IPS-11a (cell line): ENCODE measurements around the gene RETREG2.

Experiments used
- H3K4me3 ChIP-seq: one replicate; pipeline ENCODE4 v1.5.1; 2013; ENCODE audit warnings: low read depth, low read length, control low read depth

RETREG2 gene

DNA sequence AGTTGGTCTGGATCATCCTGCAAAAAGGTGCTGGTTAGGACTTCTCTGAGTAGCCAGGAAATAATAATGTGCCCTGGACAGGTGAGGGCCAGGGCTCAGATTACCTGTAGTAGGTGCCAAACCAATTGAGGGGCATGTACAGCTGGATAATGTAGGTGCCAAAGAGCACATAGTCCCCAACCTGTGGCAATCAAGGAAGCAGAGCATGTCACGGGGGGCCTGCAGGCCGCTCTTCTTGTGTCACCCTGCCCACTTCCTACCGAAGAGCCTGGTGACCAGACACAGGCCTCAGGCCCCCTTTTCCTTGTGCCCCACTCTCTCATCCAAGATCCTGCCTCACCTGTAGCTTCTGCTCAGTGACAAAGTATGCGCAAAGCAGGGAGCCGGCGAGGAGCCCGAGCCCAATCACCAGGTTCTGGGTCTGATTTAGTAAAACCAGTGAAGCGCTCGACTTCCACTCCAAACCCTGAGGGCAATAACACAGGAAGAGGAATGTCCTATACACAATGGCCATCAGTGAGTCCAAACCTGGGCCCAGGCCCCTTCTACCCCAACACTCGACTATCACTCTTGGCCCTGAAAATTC, 35.5 kb downstream of the RETREG2 start:
- no peak overlapping the region for H3K4me3 ChIP-seq

GRCh38 chr2:219214141-219214540, 36.1 kb downstream of the RETREG2 start:
- H3K4me3 ChIP-seq: no peak overlapping the region

DNA sequence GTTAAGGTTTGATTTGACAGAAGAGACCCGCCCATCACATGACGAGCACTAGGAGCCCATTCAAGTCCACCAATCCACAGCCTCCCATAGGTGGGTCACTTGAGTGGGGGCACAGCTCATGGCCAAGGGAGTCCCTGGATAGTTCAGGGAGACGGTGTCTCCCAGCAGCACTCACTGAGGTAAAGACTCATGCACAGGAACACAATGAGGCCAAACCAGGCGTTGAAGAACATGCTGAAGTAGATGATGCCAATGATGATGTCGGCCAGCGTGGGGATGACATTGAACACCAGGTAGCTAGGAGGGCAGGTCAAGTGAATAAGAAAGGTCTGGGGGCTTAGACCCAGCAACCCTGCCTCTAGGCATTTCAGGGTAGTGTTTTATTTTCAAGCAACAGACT, 36.7 kb downstream of the RETREG2 start:
- H3K4me3 ChIP-seq: no peak overlapping the region

DNA sequence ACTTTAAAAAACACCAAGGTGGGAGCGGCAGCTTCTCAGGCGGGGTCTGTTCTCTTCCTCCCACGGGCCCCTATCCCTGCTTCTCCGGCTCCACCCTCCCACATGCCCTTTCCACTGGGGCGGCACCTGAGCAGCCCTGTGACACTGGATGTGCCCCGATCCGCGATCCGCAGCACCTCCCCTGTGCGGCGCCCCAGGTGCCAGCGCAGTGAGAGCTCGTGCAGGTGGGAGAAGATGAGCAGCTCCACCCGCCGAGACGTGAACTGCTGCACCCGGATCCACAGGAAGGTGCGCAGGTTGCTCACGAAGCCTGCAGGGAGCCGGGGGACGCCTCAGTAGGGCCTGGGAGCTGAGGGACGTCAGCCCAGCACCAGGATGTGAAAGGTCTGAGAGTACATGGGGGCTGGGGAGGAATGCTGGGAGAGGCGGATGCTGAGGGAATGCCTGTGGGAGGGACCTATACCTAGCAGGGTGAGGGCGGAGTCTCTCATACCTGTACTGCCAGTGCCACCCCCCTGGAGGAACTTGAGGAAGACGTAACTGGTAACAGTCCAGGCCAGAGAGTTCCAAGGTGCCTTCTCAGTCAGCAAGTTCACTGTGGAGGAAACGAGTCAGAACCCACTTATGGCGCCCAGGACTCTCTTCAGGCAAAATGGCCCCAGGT, 37.9 kb downstream of the RETREG2 start:
- no peak overlapping the region for H3K4me3 ChIP-seq

DNA sequence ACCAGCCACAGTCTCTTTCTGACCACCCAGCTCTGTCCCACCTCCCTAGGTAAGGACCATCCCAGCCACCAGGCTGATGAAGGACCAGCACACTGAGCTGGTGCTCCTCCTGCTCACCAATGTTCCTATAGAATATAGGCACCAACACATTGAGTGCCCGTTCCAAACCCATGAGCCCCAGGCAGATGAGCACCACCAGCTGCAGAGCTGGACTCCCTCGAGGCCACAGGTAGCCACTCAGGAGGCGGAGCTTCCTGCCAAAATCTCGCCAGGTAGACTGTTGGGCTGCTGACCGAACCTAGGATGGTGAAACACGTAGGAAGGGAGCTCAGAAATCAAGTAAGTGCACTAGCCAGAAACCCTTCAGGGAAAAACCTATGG, 38.5 kb downstream of the RETREG2 start:
- H3K4me3 ChIP-seq: no peak overlapping the region

DNA sequence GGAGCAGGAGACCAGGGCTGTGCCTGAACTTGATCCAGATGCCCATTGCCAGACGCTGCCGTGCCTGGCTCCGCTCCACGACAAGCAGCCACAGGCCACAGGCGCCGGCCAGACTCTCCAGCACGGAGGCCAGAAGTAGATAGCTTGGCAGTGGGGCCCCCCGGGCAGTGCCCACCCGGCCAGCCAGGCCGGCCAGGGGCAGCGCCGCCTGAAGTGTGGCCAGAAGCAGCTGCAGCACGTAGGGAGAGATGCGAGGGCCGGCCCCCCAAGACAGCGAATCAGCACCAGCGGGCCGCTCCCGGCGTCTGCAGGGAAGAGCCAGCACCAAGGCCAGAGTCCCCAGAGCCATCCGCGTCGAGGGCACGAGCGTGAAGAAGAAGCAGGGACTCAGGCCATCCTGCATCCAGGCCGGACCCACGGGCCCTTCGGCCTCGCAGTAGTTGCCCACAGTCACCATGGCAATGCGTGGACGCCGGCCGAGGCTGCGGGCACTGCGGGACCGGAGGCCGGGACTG, 40.2 kb downstream of the RETREG2 start:
- H3K4me3 ChIP-seq: peak overlapping the region; percentile 63

DNA sequence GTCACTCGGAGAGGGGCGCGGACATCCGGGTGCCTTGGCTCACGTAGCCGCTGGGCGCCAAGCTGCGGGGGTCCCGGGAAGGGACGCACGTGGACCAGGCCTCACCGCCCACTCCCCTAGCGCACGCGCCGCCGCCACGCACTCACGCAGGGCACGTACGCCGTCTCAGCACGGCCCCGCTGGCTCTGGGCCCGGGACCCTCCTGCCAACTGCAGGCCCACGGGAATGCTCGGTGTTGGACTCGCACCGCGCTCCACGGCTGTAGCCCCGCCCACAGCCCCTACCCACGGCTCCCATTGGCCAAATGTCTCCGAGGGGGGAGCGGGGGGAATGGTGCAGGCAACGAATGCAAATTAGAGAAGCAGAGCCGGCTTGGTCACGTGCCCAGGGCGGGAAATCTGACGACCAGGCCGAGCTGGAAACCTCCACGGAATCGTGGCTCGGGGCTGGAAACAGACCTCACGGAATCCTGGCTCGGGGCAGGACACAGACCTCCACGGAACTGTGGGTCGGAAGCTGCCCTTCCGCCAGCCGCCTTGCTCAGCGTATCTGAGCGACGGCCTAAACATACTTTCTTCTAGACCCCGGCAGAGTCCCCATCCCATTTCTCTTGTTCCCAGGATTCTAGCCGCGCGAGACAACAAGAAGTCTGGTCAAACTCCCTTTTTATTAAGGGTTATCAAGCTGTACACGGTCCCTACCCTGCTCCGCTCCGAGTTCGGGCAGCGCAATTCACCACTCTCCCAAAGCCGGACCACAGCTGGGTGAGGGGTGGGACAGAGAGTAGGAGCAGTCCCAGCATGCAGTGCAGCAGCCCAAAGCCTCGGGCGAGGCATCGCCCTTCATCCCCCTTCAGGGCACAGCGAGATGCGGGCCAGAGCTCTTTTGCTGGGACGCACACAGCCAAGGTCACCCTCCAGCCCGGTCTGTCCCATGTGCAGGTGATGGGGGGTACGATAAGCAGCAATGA, 40.9 kb downstream of the RETREG2 start, which contains the start of gene ABCB6:
Gene ABCB6, minus strand, starts transcription at position 227 of the 970 bp plus-strand sequence. CDS start 285 bp downstream, outside the sequence.
- H3K4me3 ChIP-seq: peak within 1 kb of the TSS; percentile 63

DNA sequence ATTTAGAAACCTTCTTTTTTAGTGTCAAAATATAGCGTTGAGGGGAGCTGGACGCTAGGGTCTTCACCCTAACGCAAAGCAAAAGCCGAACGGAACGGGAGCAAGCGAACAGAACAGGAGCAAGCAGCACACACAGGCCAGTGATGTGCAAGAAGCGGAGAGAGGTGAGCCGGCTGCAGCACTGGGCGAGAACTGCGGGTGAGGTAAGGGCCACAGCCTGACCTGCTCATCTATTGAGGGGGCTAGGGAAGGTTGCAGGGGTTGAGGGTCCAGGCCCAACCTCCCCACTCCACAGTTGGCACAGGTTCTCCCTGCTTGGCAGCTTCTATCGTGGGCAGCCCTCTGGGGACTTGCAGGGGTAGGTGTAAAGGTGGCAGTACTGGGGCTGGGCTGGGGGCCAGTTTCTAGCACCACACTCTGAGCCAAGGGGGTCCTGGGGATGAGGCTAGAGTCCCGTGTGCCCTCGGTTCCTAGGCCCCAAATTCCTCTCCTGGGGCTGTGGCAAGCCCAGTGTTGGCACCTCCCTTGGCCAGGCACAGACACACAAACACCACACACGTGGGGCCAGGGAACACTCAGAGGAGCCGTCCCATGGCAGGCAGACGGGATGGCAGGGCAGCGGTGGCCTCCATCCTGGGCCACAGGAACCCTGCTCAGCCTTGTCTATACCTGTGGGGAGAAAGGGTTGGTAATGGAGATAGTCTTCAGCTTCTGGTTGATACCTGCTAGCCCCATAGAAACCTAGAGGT, 41.9 kb downstream of the RETREG2 start:
- no peak overlapping the region for H3K4me3 ChIP-seq

- H3K4me3 ChIP-seq: no peak overlapping the region
Observed at GRCh38 chr2:219220652-219221402, 42.8 kb downstream of the RETREG2 start.

- no peak overlapping the region for H3K4me3 ChIP-seq
Observed at GRCh38 chr2:219221957-219222518, 44.0 kb downstream of the RETREG2 start.

DNA sequence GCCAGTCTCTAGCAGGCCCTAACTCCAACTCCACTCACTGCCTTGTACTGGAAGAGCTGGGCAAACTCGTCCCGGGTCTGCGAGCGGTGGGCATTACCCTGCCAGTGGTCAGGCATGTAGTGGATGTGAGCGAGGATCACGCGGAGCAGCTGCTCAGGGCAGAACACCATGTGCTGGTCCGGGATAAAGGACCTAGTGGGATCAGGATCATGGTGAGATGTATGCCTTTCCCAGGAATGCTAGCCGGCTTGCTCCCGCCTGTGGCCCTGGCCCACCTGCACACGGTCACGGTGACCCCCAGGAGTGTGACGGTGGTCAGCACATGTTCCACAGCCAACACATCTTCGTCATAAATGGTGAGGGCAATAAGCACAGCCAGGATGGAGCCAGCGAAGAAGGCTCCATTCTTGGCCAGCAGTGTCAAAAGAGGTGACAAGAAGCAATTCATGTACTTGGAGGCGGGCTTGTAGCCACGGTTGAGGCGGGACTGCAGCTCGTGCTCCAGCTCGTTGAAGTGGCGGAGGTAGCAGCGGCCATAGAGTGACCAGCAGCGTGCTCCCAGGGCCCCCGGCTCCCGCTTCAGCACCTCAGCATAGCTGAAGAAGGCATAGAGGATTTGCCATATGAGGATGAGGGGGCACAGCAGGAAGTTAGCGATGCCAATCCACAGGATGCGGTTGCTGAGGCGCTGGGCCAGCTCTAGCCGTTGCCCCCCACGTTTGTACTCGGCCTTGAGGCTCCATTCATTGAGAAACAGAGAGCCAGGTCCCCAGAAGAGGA, 45.9 kb downstream of the RETREG2 start:
- H3K4me3 ChIP-seq: no peak overlapping the region

DNA sequence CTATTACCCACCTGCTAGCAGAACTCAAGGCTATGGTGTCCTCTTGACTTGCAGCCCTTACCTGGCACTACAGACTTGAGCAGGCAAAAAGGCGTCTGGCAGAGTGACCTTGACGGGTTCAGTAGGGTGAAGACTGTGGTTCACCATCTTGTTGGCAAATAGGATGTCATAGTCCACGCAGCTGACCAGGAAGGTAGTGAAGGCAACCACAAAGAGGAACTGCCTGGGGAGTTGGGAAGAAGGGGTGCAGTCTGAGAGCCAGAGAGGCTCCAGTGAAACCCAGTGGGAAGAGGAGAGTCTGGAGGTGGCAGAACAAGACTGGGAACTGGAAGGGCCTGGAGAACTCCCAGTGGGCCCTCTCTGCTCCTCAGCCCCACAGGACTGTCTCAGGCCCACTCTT, 47.3 kb downstream of the RETREG2 start:
- no peak overlapping the region for H3K4me3 ChIP-seq

DNA sequence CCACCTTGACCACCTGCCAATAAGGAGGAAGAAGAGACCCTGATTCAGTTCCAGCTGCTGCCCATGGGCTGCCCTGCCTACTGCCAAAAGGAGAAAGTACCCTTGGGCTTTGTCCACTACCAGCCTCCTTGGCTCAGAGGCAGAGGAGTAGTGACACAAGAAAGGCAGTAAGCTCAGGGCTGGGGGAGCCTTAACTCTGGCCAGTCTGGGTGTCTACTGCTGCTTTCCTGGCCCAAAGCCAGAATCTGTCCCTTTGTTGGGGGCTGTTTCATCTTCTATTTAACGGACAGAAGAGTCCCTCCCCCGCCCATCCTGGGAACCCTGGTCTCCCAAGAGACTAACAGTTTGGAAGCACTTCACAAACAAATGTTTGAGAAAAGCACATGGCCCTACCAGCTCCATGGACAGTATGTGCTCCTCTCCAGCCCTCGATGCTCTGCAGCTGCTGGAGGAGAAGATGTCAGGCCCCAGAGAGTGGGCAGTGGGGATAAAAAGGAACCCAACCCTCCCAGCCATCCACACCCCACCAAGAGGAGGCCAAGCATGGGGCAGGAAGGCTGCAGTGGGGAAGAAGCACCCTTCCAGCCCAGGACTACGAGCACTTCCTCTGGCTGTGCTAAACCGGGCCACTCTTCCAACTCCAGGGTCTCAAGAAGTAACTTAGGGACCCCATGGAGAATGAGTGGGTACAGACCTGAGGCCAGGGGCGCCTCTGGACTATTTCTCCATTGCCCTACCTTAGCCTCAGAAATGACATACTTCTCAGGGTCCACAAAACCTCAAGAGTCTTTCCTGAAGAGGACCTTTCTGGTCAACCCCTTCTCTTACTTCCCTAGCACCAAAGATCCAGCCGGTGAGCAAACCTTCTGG, 50.2 kb downstream of the RETREG2 start:
- H3K4me3 ChIP-seq: peak overlapping the region; percentile 94

GRCh38 chr2:219228911-219229304, 50.8 kb downstream of the RETREG2 start:
- peak overlapping the region; percentile 94 for H3K4me3 ChIP-seq

GRCh38 chr2:219229305-219230058, 51.4 kb downstream of the RETREG2 start, which contains the start of the genes ANKZF1 and ATG9A:
Gene ANKZF1 (plus strand): TSS chr2:219229806. CDS start chr2:219230258, 452 bp downstream.
Gene ATG9A (minus strand): TSS chr2:219229636. CDS start chr2:219228024, 1,612 bp downstream.
- peak within 1 kb of the TSS; percentile 94 for H3K4me3 ChIP-seq

DNA sequence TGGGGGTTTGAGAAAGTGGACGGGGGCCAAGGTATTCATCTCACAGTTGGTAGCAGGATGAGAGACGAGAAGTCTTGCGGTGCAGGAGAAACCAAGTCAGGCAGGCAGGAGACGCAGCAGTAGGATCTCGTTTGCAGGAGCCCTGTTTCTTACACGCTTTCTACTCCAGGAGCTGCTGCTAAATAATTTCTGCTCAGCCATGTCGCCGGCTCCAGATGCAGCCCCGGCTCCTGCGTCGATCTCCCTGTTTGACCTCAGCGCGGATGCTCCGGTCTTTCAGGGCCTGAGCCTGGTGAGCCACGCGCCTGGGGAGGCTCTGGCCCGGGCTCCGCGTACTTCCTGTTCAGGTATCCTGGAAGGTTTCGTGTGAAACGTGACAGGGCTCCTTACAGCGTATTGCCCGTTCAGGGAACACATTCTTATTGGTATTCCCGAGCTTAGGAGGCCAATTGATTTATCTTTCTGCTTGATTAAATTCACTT, 52.0 kb downstream of the RETREG2 start:
- peak overlapping the region; percentile 94 for H3K4me3 ChIP-seq

GRCh38 chr2:219234331-219234730, 56.3 kb downstream of the RETREG2 start:
- no peak overlapping the region for H3K4me3 ChIP-seq
